ENCODE results near the gene BCAS2.

Gene BCAS2

DNA sequence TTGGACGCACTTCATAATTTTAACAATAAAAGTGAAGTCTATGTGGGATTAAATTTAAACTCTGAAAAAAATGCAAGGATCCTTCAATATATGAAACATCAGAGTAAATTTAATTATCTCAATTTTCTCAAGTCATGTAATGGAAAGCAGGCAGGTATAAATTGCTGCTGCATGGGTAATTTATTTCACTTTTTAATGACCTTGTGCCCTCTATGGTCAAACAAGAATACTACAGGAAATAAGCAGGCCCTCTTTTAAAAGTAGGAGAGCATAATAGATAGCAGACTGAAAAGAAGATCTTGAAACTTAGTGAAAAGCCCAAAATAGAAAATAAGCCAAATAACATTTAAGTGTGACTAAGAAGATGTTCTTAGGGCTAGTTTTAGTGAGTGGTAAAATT, 22.9 kb downstream of the BCAS2 start:
- no peak for DNase-seq (ENCODE audit: low read depth)

DNA sequence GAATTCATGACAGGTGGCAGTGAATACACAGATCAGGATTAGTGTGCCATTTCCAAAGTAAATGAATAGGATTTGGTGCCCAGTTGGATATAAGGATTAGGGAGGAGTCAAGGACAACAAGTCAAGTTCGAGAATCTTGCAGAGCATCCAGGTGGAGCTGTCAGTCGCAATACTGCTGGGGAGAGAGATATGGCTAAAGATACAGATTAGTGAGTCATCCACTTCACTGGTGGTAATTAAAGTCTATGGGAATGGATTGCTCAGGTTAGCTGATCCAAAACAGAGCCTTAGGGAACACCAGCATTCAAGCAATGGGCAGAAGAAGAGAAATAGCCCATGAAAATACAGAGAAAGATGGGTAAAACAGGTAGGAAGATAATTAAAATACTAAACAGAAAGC, 26.8 kb downstream of the BCAS2 start:
- no peak for DNase-seq (ENCODE audit: low read depth)

DNA sequence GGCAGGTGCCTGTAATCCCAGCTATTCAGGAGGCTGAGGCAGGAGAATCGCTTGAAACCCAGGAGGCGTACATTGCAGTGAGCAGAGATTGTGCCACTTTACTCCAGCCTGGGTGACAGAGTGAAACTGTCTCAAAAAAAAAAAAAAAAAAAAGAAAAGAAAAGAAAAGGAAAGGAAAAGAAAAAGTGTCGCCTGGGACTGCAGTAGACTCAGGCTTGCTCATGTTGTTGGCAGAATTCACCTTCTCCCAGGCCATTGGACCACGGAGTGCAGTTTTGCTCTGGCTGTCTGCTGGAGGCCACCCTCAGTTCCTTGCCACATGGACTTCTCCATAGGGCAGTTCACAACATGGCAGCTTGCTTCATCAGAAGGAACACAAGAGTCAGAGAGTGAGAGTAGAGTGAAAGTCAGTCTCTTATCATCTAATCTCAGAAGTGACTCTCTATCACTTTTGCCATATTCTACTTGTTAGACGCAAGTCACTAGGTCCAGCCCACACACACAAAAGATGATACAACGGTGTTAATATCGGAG, 29.2 kb downstream of the BCAS2 start:
- no peak for DNase-seq (ENCODE audit: low read depth)

DNA sequence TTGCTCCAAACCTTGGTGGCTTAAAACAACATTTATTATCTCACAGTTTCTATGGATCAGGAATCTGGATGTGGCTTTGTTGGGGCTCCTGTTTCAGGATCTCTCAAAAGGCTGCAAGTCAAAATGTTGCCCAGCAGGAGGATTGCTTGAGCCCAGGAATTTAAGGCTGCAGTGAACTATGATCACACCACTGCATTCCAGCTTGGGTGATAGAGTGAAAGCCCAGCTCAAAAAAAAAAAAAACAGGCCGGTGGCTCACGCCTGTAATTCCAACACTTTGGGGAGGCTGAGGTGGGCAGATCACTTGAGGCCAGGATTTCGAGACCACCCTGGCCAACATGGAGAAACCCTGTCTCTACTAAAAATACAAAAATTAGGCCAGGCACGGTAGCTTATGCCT, 30.0 kb downstream of the BCAS2 start:
- DNase-seq (ENCODE audit: low read depth), result no peak

DNA sequence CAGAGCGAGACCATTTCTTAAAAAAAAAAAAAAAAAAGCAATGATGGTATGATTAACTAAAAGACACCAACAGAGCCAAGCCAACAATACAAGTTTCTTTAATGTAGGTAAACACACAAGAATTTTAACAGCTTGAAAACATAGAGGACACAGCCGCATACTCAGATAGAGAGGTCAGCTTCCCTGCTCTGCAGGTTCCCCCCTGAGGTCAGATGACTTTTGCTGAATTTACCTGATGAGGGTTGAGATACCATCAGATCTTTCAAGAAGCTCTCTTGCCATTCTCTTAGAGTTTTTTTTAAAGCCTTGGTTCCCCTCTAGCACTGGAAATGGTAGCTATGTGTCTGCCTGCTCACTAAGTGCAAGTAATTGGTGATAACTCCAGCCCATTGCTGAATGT, 31.1 kb downstream of the BCAS2 start:
- DNase-seq (ENCODE audit: low read depth), result no peak

DNA sequence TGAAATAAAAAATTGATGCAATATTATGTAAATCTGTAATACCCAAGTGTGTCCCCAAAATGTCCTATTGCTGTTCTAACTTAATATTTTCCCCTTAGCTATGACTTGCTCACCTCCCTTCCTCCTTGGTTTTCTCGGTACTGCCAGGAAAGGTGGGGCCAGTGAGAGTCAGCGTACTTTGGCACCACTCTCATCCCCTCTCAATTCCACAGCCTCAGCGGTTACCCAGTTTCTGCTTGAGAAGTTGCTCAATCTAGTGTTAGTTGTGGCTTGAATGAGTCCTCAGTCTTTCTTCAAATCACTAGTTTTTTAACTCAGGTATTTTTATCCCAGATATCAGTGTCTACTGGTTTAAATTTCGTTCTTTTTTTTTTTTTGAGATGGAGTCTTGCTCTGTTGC, 32.3 kb downstream of the BCAS2 start:
- DNase-seq (ENCODE audit: low read depth), result no peak

GRCh38 chr1:114547076-114547475, 34.3 kb downstream of the BCAS2 start:
- no peak for DNase-seq (ENCODE audit: low read depth)

DNA sequence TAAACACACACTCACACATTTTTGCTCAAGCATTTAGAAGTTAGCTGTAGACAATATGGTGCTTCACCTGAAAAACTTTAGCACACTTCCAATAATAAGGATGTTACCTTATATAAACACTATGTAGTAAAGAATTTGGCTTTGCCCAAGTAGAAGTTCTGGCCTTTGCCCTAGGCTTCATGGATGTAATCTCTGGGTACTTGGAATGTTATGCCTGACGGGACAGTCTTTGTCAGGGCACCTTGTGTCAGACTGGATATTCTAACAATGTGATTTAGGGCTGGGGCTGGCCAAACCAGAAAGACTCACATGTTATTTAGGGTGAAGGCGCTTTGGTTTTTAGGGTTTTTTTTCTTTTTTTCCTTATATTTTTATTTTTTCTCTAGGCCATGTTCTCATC, 35.6 kb downstream of the BCAS2 start:
- DNase-seq (ENCODE audit: low read depth), result no peak

GRCh38 chr1:114545315-114545714, 36.1 kb downstream of the BCAS2 start:
- DNase-seq (ENCODE audit: low read depth), result no peak

DNA sequence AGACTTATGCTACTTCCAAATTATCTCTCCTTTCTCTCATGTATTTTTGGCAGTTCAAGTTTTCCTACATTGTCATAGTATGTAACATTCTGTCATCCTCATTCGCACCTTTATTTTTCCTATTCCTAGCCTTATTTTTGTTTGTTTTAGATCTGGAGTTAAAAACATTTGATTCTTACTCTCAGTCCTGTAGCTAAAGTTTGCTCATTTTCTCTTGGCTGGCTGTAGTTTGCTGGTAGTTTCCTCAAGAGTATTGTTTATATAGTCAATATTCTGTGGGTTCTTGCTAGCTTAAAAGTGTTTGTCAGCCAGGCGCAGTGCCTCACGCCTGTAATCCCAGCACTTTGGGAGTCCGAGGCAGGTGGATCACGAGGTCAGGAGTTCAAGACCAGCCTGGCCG, 40.6 kb downstream of the BCAS2 start:
- DNase-seq (ENCODE audit: low read depth), result no peak

DNA sequence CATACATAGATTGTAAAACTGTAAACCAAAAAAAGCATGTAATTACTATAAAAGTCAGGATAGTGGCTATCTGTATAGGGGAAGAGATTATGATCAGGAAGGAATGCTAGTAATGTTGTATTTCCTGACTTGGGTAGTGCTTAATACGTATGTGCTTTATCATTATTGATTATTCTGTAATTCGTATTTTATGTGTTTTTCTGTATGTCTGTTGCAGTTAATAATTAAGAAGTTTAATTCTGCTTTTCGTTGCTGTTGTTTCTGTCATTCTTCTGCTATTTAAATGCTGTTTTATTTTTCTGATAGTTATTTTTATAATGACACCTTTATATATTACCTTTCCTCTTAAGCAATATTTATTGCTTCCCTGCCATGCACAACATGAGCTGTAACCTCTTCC, 41.1 kb downstream of the BCAS2 start:
- DNase-seq (ENCODE audit: low read depth), result no peak

DNA sequence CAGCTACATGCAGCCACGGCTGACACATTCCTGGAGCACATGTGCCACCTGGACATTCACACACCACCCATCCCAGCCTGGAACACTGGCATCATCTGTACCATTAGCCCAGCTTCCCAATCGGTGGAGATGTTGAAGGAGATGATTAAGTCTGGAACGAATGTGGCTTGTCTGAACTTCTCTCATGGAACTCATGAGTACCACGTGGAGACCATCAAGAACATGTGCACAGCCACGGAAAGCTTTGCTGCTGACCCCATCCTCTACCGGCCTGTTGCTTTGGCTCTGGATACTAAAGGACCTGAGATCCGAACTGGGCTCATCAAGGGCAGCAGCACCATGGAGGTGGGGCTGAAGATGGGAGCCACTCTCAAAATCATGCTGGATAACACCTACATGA, 45.4 kb downstream of the BCAS2 start:
- DNase-seq (ENCODE audit: low read depth), result no peak

GRCh38 chr1:114535401-114535800, 46.0 kb downstream of the BCAS2 start:
- no peak for DNase-seq (ENCODE audit: low read depth)

GRCh38 chr1:114531094-114531493, 50.3 kb downstream of the BCAS2 start:
- no peak for DNase-seq (ENCODE audit: low read depth)

GRCh38 chr1:114530224-114530623, 51.2 kb downstream of the BCAS2 start:
- DNase-seq (ENCODE audit: low read depth), result no peak

DNA sequence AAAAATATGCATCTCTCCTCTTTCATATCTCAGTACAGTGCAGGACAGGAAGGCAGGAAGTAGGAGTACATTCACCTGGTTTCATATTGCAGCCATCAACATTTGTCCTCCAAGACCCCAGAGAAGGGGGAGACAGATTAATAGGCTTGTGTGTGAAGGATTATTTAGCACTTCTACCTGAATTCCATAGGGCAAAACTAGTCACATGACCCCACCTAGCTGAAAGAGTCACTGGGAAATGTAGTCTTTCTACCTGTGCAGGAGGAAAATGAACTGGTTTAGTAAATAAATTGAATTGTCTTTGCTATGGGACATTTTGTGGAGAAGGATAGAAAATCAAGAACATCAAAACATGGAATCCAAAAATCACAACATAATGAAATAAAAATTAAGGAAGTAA, 56.5 kb downstream of the BCAS2 start:
- DNase-seq (ENCODE audit: low read depth), result no peak

GRCh38 chr1:114522264-114522575, 59.2 kb downstream of the BCAS2 start:
- no peak for DNase-seq (ENCODE audit: low read depth)

DNA sequence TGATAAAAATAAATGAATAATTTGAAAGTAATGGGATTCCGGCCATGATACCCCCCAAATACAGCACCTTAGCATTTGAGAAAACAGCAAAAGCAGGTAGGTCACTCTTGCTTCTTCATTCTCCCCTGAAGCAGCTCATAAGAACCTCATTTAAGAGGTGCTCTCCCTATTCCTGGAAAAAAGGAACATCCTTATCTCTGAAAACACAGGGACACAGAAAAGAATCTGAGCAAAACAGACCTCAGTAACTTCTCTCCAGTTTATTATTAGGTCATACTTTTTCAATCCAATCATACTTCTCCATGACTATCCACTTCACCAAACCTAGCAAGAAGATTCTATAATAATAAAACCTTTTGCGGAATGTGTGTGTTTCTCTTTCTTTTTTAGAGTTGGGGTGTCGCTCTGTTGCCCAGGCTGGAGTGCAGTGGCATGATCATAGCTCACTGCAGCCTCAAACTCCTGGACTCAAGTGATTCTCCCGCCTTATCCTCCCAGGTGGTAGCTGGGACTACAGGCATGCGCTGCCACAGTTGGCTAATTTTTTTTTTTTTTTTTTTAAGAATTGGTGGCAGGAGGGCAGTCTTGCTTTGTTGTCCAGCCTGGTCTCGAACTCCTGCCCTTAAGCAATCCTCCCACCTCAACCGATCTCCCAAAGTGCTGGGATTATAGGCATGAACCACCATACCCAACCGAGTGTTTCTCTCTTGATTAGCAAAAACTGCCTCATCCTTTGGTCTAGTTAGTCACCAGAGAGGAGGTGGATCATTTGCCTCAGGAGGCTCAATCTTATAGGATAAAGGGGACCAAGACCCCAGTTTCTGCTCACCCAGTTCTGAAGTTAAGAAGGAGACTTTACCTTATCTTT, 59.8 kb downstream of the BCAS2 start:
- DNase-seq (ENCODE audit: low read depth), result no peak
